GM19455 (cell line): ENCODE data around the gene CIAPIN1.
"Not testable (repeated sequence)": the region's sequence is repeated elsewhere in the genome, so short reads cannot be mapped to it uniquely, and the experiment has no call there.

Experiments used
- ATAC-seq: cut with Tn5 transposase; IDR thresholded peaks from one replicate; pipeline ENCODE4 v1.9.1; 2021; ENCODE audit not compliant: unreplicated experiment

Gene CIAPIN1

DNA sequence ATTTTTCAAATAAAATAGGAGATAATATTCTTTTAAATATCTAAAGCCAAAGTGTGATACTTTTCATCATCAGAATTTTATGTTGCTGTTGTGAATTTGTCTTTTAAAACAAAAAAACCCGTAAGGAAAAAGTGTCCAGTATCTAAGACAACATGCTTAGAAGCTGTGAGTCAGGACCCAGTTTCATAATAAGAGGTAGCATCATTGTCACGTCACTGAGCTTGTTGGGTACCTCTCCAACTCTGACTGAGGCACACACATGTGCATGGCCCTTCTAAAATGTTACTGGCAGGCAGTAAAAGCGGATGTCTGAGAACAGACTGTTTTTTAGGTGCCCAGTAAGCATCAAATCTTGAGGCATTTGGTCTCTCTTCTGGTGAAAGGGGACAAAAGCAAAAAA, 2.5 kb downstream of the CIAPIN1 start:
- ATAC-seq: no peak

DNA sequence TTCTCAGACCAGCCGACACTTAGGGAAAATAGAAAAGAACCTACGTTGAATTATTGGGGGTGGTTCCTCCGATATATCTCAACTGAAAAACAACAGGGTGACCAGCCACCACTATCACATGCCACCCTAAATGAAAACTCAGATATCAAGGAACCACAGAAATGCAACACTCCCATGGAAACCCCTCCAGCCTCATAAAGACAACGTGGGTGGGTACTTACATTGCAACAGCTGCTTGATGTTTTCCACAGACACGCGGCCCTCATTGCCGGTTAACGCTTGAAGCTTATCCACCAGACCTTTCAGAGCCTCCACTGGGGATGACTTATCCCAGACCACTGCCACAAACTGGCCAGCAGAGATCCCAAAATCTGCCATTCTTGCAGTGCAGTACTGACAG, 6.6 kb downstream of the CIAPIN1 start:
- ATAC-seq: not testable (repeated sequence)

DNA sequence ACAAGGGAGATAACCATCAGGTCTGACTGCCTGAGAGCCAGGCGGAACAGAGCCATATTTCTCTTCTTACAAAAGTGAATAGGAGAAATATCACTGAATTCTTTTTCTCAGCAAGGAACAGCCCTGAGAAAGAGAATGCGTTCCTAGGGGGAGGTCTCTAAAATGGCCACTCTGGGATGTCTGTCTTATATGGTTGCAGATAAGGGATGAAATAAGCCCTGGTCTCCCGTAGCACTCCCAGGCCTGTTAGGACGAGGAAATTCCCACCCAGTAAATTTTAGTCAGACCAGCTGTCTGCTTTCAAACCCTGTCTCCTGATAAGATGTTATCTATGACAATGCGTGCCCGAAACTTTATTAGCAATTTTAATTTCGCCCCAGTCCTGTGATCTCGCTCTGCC, 7.2 kb downstream of the CIAPIN1 start:
- ATAC-seq: not testable (repeated sequence)

DNA sequence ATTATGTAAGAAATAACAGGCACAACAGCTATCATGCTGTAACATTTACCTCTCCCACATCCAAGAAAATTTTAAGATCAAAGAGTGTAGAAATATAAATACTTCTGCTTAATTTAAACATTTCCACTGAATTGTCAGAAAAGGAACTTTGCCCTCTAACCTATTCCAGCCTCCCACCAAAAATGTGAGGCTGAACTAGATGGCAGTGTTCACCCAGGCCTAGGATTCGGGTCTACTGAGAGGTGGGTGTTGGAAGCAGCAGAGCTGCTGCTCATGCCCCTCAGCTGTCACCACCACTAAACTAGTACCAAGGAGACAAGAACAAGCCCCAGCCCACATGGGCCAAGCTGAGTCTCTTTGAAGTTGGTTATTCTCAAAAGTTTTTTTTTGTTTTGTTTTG, 11.3 kb downstream of the CIAPIN1 start:
- no peak for ATAC-seq

DNA sequence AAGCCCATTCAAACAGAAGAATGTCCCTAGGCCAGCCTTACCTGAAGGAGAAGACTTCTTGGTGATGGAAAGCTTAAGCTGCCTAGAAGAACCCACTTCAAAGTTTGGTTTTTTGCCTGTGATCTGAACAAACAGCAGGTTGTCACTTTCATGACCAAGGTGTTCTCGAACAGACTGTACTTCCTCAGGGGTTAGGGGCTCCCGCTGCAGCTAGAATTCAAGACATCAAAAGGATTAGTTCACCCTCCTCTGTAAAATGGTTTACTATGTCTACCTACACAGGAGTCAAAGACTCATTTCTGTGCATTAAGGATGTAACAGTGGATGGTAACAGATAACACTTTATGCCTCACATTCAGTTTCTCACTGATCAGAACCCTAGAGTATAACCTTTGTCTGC, 13.2 kb downstream of the CIAPIN1 start:
- no peak for ATAC-seq

DNA sequence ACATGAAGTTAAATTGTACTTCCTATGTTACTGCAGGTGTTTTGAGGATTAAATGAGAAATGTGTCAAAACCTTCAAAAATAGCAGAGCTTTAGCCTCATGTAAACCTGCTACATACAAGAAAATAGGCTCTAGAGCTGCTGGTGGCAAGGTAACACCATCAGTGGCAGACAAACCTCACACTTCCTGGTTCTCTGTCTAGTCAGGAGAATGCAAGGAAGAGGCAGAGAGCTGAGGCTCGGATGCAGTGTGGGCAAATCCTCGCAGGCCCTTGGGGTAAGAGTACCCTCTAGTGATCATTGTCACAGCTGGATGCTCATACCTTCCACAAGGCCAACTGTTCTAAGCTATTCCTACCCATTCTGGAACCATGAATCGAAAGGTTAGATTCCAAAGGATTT, 14.2 kb downstream of the CIAPIN1 start:
- no peak for ATAC-seq

DNA sequence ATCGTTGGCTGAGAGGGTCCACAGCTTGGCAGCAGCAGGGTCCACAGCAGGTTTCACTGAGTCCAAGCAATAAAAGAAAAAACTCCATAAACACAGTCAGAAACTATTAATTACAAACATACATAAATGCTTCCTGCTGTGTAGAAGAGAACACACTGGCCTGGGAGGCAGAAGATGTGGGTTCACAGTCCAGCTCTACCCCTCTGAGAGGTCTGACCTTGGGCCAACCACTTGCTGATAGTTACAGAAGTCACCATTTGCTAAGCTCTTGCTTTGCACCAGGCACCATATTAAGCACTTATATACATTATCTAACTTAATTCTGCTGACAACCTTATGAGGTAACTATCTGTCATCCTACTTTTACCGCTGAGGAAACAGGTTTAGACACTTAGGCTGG, 14.7 kb downstream of the CIAPIN1 start:
- no peak for ATAC-seq

DNA sequence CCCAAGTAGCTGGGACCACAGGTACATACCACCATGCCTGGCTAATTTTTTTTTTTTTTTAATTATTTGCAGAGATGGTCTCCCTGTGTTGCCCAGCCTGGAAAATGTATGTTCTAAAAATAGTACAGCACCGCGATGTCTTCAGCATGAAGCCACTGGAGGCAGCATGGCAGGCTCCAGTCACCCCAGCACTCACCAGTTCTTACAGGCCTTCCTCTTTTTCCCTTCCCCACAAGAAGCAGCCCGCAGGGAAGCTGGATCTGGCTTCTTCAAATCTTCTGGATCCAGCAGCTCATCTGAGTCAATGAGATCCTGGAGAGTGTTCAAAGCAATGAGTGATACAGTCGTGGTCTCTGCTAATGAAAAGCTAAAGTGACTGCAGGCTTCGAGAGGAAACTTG, 16.2 kb downstream of the CIAPIN1 start:
- ATAC-seq: no peak

DNA sequence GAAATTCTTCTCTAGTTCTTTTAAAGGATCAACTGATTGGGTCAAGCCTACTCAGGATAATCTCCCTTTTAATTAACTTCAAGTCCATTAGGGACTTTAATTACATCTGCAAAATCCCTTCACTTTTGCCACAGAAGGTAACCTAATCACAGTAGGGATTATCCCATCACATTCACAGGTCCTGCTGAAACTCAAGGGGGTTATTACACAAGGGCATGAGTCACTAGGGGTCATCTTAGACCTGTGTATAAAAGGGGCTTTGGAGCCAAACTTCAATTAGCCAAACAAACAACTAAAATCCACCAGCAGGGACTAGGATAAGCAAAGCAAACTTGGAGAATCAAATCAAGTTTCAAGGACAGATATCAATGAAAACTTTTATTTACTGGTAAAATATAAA, 19.4 kb downstream of the CIAPIN1 start:
- ATAC-seq: no peak

DNA sequence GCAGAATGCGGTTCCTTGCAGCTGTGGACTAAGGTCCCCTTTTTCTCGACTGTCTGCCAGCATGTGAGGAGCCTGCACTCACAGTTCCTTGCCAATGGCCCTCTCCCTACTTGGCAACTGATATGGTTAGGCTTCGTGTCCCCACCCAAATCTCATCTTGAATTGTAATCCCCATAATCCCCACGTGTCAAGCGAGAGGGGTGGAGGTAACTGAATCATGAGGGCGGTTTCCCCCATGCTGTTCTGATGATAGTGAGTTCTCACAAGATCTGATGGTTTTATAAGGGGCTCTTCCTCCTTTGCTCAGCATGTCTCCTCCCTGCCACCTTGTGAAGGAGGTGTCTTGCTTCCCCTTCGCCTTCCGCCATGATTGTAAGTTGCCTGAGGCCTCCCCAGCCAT, 19.9 kb downstream of the CIAPIN1 start:
- no peak for ATAC-seq

DNA sequence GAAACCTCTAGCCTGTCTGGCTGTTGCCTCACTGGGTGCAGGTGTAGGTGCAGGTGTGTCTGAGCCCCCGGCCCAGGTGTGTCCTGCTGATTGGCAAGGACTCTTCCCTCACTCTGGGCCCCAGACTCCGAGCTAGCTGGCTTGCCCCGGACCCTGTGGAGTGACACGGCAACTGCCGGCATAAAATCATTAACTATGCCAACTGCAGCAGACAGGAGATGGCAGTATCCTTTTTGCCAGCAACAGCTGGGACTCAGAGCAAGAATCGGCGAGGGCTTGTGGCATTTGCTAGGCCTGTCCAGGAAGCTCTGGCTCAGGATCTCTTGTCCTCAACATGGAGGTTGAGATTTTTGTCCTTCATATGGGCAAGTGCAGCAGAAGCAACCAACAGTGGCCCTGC, 20.8 kb downstream of the CIAPIN1 start:
- ATAC-seq: no peak

DNA sequence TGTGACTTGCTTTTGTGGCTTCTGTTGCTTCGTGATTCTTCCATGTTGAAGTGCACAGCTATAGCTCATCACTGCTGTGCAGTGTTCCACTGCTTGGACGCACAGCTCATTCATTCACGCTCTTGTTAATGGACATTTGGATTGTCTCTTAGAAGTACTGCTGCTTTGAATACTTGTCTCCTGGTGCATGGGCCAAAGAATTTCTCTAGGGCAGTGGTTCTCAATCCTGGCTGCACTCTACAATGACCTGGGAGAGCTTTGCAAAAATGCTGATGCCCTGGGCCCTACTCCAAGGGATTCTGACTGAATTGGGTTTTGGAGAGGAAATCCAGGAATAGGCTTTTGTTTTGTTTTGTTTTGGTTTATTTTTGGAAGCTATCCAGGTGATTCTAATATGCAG, 22.6 kb downstream of the CIAPIN1 start:
- no peak for ATAC-seq

DNA sequence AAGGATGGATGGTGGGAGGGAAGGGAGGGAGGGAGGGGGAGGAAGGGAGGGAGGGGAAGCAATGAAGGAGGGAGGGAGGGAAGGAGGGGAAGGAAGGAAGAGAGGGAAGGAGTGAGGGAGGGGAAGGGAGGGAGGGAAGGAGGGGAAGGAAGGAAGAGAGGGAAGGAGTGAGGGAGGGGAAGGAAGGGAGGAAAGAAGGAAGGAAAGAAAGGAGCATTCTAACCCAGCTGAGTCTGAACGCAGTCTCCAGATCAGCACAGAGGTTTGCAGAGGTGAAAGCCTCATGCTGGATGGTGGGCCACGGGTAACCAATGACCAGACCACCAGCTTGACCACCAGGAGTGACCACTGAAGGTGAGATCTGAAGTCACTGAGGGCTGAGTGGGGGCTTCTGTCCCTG, 24.0 kb downstream of the CIAPIN1 start:
- ATAC-seq: no peak

DNA sequence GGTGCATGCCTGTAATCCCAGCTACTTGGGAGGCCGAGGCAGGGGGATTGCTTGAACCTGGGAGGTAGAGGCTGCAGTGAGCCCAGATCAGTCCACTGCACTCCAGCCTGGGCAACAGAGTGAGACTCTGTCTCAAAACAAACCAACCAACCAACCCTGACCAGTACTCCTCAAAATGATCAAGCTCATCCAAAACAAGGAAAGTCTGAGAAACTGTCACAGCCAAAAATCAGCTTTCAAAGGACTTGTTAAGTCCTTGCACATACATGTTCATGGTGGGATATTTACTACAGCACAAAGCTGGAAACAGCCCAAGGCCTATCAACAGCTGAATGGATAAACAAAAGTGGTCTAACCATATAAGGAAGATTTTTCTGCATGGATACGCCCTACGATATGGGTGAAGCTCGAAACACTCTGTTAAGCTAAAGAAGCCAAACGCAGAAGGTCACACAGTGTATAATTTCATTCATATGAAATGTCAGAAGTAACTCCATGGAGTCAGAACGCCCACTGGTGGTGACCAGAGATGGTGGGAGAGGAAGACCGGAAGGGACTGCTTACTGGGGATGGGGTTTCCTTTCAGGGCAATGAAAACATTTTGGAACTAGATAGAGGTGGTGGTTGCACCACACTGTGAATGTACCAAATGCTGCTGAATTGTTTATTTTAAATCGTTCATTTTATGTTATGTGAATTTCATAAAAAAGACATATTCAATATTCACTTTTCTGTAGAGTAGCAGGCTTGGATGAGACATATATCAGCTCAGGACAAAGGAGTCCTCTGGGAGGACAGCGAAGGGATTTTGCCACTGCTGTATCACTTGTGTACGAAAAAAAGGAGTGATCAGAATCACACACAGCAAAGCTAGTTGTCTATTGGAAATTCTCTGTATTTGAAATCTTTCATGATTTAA, 24.9 kb downstream of the CIAPIN1 start:
- ATAC-seq: no peak

DNA sequence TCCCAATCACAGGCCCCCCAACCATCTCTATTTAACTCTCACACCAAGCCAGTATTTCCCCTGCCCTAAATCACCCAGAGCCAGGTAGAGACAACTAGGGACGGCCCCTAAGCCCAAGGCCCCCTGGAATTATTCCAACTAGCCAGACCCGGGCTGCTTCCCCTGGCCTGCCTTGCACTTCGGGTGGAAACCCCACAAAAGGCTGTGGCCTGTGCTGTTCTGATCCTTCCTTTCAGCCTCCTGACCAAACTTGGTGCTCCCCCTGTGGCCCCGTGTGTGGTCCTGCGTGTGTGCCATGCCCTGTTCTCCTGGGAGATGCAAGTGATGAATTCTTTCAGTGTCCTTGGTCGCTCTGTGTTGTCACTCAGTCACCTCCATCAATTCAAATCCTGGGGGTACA, 27.7 kb downstream of the CIAPIN1 start:
- ATAC-seq: no peak

DNA sequence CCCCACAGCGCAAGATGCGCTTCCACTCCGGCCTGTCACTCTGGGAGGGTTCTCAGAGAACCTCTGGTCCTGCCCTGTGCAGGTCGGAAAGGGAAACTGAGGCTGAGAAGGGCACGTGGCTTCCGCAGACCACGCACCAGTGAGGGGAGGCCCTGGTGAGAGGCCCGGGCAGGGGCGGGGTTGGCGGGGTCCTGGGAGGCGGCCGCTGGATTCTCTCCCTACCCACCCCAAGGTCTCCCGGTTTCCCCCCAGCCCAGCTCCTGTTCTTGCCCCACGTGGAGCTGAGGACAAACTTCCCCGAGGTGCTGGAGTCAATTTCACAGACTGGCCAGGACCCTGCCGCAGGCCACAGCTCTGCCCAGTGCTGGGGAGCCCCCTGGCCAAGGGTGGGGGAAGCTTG, 31.1 kb downstream of the CIAPIN1 start:
- ATAC-seq: no peak

DNA sequence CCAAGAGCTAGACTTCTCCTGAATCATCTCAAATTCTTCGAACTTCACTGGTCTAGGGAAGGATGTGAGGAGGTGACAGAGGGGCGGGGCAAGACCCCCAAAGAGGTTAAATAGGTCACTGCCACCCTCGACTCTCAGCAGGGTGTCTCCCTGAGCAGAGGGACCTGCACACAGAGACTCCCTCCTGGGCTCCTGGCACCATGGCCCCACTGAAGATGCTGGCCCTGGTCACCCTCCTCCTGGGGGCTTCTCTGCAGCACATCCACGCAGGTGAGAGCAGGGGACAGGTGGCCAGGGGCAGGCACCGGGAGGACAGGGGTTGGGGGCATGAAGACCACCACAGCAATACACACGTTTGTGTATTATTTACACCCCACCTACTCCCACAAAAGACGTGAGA, 33.5 kb downstream of the CIAPIN1 start:
- ATAC-seq: no peak

DNA sequence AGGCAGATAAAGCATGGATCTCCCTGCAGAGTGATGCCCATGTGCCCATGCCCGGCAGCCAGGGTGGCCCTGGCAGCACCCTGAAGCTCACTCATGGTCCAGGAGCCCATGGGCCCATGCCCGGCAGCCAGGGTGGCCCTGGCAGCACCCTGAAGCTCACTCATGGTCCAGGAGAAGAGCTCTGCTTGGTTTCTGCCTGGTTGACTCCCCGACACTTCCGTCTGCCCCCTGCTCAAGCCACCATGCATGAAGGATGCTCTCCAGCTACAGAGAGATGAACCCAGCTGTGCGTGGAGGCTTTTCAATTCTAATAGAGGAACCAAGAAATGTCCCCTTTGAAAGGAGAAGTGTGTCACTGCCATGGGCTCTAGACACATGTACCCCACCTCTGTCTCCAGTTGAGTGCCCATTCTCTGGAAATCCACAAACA, 33.9 kb downstream of the CIAPIN1 start:
- peak; percentile 65 for ATAC-seq

DNA sequence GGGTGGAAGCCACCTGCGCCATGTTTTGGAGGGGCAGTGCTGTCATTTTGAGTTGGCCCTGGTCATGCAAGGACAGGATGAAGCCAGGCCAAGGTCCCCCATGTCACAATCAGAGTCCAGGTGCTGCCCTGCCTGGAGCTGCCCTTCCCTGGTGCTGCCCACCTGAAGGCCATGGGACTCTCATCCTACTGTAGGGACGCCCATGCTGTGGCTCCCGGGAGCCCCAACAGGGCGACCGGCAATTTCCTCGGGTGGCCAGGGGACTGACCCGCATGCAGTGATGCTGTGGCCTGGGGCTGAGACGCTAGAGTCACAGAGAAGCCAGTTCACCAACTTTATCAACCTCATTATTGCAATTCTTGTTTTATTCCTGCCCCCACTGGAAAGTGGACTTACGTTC, 34.6 kb downstream of the CIAPIN1 start:
- no peak for ATAC-seq

DNA sequence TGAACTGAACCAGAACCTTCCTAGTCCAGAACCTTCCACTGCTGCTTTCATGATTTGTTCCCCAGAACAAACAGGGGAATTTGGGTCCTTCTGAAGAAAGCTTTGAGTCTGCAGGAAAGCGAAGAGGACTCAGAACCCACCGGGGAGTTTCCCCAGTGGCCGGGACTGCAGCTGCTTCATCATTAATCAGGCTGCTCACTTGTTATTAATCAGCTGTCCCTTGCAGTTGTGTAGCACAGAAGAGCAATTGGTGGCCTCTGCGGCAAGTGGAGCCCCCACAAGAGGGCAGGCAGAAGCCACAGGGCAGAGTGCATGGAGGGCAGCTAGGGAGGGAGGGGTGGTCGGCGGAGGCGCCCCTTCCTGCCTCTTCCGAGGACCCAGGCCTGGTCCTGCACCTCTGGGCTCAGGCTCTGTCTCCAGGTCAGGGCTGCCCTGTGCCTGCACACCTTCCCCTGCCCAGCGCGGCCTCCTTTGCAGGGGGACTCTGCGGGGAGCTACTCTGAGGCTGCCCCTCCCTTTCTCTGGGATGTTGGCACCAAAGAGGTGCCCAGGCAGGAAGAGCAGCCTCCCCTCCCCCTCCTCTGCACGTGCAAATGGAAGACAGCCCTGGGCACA, 35.7 kb downstream of the CIAPIN1 start:
- ATAC-seq: no peak

DNA sequence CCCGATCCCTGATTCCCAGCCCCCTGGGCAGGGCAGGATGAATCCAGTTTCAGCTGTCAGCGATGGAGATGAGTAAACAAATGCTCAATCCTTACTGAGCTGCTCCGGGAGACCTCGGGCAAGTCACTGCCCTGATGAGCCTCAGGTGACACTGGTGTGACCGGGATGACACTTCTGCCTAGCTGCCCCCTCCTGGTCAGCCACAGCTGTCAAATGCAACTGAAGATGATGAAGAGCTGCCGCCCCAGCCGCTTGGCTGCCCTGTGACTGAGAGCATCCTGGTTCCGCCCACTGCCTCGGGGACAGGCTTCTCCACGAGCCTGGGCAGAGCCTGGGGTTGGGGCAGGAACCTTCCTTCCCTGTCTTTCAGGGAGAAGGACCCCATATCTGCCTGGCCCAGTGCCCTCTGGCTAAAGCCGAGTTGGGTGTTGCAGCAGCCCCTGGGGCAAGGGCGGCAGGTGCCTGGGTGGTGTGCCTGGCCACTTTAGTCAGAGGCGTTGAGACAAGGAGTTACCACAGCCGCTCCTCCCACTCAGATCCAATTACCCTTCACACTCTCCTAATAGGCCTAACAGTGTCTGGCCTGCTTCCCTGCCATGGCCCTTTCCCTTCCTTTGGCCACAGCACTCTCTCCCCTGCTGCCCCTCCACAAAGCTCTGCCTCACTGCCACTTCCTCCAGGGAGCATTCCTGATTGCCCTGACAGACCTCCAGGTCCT, 37.2 kb downstream of the CIAPIN1 start:
- no peak for ATAC-seq

DNA sequence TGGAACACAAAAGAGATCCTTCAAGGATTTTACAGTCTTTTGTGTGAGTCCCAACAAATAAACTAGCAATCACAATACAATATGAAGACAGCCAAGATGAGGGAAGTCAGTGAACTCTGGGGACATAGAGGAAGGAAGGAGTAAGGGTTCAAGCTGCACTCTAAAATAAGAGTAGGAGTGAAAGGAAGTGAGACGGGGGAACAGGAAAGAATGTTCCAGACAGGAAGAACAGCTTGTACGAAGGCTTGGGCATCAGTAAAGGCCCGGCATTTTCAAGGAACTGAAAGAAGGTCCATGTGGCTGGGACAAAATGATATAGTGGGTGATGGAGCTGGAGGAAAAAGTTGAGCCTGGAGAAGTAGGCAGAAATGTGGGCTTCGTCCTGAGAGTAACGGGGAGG, 38.1 kb downstream of the CIAPIN1 start:
- ATAC-seq: no peak
